ENCODE results near the gene P4HTM.
"Not testable (repeated sequence)": the region's sequence is repeated elsewhere in the genome, so short reads cannot be mapped to it uniquely, and the experiment has no call there.

The P4HTM gene

GRCh38 chr3:48985831-48986376 is 4.1 kb upstream of the P4HTM start:
- DNase-seq, result no peak

DNA sequence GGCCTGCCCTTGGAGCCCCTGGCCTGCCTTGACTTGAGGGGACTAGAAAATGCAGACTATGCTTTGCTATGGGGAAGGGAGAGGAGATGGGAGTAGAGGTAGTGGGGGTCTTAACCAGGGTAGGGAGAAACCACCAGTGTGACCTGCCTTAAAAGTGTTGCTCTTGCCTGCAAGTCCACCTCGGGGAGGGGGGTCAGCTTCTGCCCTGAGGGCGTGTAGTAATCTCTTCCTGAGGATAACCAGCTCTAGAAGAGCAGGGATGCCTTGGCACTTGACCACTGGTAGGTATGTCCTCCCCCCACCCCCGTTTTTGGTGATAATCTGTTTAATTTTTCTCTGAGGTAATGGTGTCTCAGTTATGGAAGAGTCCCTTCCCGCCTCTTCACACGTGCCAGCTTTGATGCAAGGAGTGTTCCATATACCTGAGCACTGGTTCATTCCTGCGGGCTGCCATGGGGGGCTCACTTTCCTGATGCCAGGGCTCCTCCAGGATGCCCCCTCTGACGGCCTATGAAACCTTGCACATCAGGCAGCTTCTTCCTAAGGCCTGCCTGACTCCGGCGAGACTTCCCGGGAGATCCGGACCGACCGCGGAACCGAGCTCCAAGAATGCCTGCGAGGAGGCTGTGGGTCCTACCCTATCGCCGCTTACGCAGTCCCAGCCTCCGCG is 780 bp upstream of the P4HTM start:
- DNase-seq, result peak; percentile 17

DNA sequence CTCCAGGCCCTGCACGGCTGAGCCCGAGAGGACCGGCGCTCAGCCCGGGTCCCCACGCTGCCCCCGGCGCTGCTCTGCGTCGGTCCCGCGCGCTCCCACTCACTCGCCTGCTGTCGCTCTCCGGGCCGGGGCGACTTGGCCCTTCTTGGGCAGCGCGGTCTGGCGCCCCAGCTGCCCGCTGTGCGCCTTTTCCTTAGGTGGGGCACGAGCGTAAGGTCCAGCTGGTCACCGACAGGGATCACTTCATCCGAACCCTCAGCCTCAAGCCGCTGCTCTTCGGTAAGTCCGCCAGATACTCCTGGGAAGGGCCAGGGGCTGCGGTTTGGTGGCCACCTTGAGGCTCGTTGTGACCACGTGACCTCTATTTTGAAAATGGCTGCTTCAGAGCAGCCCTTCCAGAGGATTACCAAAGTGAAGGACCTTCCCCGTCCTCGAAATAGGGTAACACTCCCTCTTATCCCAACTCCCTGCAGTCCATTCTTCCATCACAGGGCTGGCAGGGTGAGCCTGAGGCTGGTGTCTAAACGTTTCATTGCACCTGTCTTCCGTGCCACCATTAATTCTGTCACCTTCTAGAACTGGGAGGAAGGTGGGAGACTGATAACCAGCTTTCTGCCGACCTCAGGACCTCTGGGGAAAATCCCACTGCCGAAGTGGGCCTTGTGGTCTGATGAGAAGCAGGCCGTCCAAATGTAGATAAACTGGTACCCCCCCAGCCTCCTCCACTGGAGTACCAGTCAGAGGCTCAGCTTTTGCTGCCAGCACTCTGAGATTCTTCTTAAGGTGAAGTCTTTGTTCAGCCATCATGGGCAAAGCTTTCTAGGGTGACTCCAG is 812 bp downstream of the P4HTM start:
- DNase-seq, result peak; percentile 61

DNA sequence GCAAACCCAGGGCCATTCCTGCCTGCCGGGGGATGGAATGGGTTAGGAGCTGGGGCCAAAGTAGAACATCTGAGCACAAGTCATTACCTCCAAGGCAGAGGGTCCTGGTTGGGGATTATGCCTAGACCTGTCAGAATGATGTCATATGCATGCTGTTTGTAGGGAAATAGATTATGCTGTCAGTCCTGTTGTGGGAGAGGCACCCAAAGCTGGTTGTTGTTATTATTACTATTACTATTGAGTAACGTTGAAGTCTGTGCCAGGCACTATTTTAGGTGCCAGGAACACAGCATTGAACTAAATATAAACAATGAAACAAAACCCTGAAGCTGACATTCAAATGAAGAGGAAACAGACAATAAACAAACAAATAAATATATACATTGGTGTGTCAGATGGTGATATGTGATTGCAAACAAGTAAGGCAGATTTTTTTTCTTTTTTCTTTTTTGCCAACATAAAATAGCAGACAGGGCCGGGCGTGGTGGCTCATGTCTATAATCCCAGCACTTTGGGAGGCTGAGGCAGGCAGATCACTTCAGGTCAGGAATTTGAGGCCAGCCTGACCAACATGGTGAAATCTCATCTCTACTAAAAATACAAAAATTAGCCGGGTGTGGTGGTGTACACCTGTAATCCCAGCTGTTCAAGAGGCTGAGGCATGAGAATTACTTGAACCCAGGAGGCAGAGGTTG is 2.0 kb downstream of the P4HTM start:
- no peak for DNase-seq

DNA sequence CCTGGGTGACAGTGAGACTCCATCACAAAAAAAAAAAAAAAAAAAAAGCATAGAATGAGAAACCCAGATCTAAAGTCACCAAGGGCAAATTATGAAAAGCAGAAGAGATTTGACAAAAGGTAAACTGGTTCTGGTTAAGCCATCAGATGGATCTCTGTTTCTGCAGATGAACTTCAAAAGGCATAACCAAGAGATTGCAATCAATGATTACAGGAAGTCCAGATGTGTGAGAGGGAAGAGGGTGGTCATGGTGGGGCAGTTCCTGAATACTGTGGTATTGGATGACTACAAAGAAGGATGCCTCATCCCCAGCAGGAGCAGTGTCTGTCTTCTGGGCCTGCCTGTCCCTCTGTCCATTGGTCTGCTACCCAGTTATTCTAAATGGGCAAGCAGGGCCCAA is 3.8 kb downstream of the P4HTM start:
- no peak for DNase-seq

DNA sequence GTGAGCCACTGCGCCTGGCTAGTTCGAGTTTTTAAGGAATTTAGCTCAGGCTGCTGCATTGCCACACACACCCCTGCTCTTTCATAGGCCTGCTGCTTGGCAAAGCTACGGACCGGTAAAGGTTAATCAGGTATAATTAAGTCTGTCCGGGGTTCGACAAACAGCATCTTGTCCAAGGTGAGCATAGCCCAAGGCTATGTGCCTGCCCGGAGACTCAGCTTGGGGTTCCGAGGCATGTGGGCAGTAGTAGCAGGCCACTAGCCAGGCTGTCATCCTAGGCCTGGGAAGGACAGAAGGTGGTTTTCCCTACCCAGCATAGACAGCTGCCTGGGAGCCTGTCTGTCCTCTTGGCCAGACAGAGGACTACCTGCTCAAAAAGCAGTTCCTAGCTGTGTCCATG is 6.6 kb downstream of the P4HTM start:
- no peak for DNase-seq

DNA sequence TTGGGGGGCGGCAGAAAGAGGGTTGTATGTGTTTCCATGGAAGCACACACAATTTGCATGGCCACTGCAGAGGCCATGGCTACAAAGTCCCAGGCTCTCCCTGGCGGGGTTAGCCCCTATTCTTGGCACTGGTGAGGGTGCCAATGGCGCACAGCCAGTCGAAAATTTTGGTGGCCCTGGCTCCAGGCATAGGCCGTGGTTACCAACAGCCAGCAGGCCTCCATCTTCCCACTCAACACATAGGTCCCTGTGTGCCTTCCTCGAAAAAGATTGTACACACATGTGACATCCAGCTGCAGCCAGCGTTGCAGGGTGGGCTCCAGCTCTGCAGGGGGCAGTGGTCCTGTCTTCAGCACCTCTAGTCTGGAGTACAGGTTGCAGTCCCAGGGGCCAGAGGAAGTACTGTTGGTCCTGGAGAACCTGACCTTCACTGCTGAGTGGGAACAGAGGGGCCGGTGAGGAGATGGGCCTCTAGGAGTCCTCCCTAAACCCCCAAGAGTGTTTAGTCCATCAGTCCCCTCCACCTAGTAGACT is 7.1 kb downstream of the P4HTM start:
- DNase-seq, result no peak

DNA sequence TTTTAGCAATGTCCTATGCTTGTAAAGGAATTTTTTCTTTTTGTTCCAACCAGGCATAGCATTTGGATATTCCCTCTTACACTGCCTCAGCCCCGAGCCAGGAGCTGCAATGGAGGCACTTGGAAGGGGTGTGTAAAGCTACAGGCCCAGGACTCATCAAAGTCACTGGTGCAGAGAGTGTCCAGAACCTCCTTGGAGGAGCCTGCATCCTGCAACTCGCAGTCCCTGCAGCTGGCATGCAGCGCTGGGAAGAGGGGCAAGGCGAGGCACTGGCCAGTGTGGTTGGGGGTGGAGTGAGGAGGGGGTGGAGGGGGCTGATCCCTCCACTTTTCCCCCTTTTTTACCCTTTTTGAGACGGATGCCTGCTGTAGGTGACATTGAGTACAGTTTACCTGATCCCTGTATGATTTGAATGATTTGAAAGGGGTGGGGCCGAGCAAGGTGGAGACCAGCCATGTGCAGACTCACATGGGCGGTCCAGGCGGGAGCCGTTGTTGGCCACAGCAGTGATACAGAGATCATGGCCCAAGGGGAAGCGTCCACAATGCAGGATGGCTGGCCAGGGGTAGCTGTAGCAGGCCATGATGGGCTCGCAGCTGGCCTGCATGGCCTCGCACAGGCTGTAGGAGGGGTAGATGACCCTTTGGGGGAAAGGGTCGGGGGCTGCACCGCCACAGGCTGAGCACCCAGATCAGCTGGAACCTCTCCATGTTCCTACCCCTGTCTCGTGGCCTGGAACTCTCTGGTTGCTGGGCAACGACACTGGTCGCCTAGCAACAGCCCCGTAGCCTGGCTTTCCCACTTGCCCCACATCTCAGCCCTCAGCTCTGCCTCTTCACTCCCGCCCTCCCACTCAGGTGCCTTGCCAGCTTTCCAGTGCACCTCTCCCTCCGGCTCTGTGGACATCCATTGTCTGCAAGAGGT is 7.9 kb downstream of the P4HTM start:
- no peak for DNase-seq

DNA sequence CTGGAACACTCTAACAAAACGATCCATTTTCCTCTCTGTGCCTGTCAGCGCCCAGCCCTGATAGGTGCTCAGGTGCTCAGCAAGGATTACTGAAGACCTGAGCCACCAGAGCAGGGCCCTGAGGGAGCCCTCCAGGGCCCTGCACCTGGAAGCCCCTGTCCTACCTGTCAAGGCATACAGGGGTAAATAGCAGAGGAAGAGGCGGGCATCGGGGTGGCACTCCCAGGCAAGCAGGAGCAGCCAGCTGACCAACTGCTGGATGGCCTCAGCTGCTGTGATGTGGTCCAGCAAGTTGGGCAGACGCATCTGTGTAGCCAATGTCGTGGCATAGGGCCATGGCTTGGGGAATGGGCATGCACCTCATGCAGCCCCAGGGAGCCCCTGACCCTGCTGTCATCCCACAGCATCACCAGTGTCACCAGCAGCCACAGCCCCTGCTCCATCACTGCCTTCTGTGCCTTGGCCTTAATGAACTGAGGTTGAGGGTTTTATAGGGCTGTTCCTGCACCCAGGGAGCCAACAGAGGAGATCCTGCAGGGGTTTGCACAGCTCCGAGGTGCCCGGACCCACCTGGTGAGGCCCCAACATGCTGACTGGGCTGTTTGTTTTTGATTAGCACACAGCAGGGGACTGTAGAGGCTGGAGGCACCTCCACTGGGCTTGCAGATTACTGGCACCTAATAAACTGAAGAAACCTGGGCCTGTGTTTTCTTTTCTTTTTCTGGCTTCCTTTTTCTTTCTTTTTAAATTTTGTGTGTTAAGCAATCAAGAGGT is 9.2 kb downstream of the P4HTM start:
- DNase-seq, result no peak

DNA sequence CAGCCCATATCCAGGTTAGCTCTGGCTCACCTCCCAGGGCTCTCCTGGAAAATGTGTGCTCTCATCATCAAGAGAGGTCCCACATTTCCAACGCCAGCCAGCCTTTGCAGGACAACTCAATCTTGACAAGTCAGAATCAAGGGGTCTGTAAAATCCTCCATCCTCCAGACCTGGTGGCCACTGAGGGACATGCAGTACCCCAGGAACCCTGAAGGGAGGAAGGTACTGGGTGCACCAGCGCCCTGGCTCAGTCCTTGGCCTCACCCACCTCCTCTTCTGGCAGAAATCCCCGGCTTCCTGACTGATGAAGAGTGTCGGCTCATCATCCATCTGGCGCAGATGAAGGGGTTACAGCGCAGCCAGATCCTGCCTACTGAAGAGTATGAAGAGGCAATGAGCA is 11.1 kb downstream of the P4HTM start:
- no peak for DNase-seq

GRCh38 chr3:49004352-49005302 is 14.6 kb downstream of the P4HTM start:
- DNase-seq, result no peak

- DNase-seq, result no peak
Observed at GRCh38 chr3:49005303-49005680, 15.3 kb downstream of the P4HTM start.

GRCh38 chr3:49005998-49006397 is 16.0 kb downstream of the P4HTM start:
- DNase-seq, result no peak

DNA sequence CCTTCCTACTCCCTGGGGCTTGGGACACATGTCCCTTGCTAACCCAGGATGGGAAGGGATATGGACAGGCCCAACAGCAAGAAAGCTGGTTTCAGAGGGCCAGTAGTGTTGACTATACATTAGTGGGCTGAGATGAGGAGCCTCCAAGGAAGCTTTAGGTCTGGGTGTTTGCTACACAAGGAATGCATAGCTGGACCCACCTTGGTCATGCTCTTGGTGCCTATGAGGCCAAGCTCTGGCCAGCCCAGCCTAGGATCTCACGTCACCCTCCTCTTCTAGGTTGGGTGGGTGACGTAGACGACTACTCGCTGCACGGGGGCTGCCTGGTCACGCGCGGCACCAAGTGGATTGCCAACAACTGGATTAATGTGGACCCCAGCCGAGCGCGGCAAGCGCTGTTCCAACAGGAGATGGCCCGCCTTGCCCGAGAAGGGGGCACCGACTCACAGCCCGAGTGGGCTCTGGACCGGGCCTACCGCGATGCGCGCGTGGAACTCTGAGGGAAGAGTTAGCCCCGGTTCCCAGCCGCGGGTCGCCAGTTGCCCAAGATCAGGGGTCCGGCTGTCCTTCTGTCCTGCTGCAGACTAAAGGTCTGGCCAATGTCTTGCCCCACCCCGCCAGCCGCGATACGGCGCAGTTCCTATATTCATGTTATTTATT is 16.5 kb downstream of the P4HTM start:
- DNase-seq, result no peak

- peak; percentile 99 for DNase-seq
Observed at GRCh38 chr3:49007068-49007770, 17.2 kb downstream of the P4HTM start, which contains the start of gene WDR6. TSS of gene WDR6 (plus strand) at chr3:49007391. CDS start at chr3:49007432, 41 bp downstream.

GRCh38 chr3:49007771-49008528 is 17.9 kb downstream of the P4HTM start:
- peak; percentile 95 for DNase-seq

GRCh38 chr3:49008627-49009026 is 18.6 kb downstream of the P4HTM start:
- DNase-seq, result not testable (repeated sequence)

DNA sequence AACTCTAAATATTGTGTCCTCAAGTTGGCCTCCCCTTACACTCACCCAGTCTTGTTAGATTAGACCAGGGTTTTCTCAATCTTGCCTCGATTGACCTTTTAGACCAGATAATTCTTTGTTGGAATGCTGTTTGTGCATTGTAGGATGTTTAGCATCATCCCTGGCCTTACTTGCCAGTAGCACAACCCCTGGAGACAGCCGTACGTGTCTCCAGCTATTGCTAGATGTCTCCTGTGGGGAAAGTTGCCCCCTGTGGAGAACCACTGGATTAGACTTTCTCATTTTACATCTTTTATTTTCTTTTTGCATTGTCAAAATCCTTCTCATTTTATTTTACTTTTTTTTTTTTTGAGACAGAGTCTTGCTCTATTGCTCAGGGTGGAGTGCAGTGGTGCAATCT is 19.4 kb downstream of the P4HTM start:
- DNase-seq, result no peak
